Calu3 (cell line): ENCODE results near the gene SERPINB10. TPM values are rescaled to one million over a fixed set of nuclear protein-coding genes. Genes with fewer than 3 reads are reported as not detected.
"Not testable (repeated sequence)": the region's sequence is repeated elsewhere in the genome, so short reads cannot be mapped to it uniquely, and the experiment has no call there.

Experiments
- BruUV-seq: library from RNA; stranded (reverse); fragments of 400-500 nt; replicated peaks from 2 replicates; lab custom pipeline; 2021; lab: Mats Ljungman, UMichigan
- CTCF ChIA-PET: fragments of 300-600 bp; sonication (Branson Sonifier 250); formaldehyde crosslinking; loops from one replicate; lab custom pipeline; 2022; ENCODE audit warnings: antibody characterized with exemption; lab: Charles Lee
- DNase-seq: peaks from one replicate; pipeline ENCODE4 v3.0.0; 2022
- H3K27ac Mint-ChIP-seq: one replicate; pipeline ENCODE4 v1.8.0; 2022; ENCODE audit warnings: mixed read lengths; ENCODE audit not compliant: unreplicated experiment
- H3K27me3 Mint-ChIP-seq: one replicate; pipeline ENCODE4 v1.8.0; 2022; ENCODE audit warnings: mixed read lengths; ENCODE audit not compliant: unreplicated experiment
- H3K36me3 Mint-ChIP-seq: one replicate; pipeline ENCODE4 v1.8.0; 2022; ENCODE audit warnings: mild to moderate bottlenecking, moderate library complexity, mixed read lengths; ENCODE audit not compliant: insufficient read depth, unreplicated experiment
- H3K4me1 Mint-ChIP-seq: one replicate; pipeline ENCODE4 v1.8.0; 2022; ENCODE audit warnings: mild to moderate bottlenecking, low read depth, mixed read lengths; ENCODE audit not compliant: unreplicated experiment
- H3K4me3 Mint-ChIP-seq: one replicate; pipeline ENCODE4 v1.8.0; 2022; ENCODE audit warnings: mild to moderate bottlenecking, low read depth, moderate library complexity, mixed read lengths; ENCODE audit not compliant: unreplicated experiment
- H3K9me3 Mint-ChIP-seq: one replicate; pipeline ENCODE4 v1.8.0; 2022; ENCODE audit warnings: low read depth, mixed read lengths; ENCODE audit not compliant: unreplicated experiment
- intact Hi-C: fragments of 100-400 bp; cut with micrococcal nuclease; formaldehyde crosslinking; loops from one replicate; pipeline ENCODE4 v1.10.0; 2022; ENCODE audit not compliant: unreplicated experiment
- total RNA-seq: library from RNA; stranded (reverse); gene quantifications from 2 replicates; pipeline ENCODE4 v1.2.3, GENCODE V29; 2022
- TF ChIP-seq, protein P1 (sequence below): fragments of 200-600 bp; IDR thresholded peaks from one replicate; pipeline ENCODE4 v1.8.0; 2022; ENCODE audit warnings: antibody characterized with exemption; ENCODE audit not compliant: unreplicated experiment

SERPINB10 gene
- total RNA-seq, 1 experiment from 2014 or later, result not detected

DNA sequence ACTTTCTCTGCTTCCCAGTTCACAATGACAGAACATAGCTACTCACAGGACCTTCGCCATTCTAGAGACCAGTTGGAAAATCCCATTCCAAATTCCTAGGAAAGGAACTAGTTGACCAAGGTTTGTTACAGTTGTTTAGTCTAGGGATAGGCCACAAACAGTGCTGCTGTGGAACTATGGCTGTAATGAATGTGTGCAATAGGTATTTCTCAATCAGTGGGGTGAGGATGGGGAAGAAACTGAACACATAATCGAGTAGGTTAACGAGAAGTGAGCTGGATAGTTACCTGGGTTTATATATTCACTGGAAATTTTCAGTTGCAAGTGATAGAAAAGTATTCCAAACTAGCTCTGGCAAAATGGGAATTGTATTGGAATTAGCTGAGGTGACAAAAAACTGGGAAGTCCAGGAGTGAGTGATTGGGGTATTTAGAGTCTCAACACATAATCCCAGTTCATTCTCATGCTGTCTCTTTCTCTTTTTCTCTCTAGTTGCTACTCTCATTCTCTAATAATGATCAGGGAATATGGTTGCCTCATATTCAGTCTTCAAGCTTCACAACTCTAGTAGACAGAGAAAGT, 23.1 kb downstream of the SERPINB10 start:
- intact Hi-C loops, result no loop called here
- Mint-ChIP-seq H3K27me3 (no peaks in the 10 kb centered on the region), H3K4me3 (no peak overlapping the region), H3K27ac (no peak overlapping the region), H3K9me3 (no peaks in the 10 kb centered on the region), H3K36me3 (no peaks in the 10 kb centered on the region), H3K4me1 (no peaks in the 10 kb centered on the region)
- CTCF ChIA-PET, result interaction anchor here (0.5 kb wide), 1 partner anchor 12 kb away, joined by 3 read pairs; no protein-coding TSS in a partner anchor
- TF ChIP-seq, protein P1, sequence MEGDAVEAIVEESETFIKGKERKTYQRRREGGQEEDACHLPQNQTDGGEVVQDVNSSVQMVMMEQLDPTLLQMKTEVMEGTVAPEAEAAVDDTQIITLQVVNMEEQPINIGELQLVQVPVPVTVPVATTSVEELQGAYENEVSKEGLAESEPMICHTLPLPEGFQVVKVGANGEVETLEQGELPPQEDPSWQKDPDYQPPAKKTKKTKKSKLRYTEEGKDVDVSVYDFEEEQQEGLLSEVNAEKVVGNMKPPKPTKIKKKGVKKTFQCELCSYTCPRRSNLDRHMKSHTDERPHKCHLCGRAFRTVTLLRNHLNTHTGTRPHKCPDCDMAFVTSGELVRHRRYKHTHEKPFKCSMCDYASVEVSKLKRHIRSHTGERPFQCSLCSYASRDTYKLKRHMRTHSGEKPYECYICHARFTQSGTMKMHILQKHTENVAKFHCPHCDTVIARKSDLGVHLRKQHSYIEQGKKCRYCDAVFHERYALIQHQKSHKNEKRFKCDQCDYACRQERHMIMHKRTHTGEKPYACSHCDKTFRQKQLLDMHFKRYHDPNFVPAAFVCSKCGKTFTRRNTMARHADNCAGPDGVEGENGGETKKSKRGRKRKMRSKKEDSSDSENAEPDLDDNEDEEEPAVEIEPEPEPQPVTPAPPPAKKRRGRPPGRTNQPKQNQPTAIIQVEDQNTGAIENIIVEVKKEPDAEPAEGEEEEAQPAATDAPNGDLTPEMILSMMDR, result no peak
- no TSS peak for BruUV-seq
- DNase-seq, result no peak

DNA sequence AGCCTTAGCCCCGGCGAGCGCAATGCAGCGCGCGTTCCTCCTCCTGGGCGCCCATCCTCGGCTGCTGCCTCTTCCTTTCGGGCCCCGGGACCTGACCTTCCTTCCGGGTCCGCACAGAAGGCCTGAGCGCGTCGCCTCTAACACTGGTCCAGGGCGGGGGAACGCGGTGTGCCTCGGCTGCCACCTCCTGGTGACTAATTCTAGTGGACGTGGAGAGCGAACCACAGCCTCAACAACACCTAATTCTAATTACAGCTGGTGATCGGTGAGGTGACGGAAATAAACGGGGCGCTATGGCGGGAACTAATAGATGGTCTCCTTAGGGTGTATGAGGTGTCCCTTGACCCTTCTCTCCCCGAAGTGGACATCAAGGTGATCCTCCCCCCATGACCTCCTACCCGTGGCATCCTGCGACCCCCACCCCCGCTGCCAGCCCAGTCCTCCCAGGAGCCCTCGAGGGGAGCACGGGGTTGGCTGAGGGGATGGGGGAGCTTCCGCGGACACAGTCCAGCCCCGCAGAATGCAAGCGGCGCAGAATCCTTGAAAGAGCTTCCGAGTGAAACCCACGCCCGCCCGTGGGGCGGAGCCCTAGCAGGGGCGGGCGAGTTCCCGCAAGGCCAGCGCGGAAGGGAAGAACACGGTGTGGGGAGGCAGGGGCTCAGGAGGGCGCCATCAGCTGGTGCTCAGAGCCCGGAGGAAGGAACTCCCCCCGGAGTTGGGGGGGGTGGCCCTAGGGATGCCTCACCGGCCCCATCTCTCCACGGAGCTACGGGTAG, 28.6 kb downstream of the SERPINB10 start:
- no peak overlapping the region for H3K4me3 Mint-ChIP-seq
- intact Hi-C loops, result loop anchor here (1.0 to 5.0 kb wide), 6 partner anchors 46 to 419 kb away; no protein-coding TSS in a partner anchor
- TF ChIP-seq, protein P1, result peak; percentile 88
- peaks cover 7% of the 10 kb centered on the region for H3K36me3 Mint-ChIP-seq
- no peaks in the 10 kb centered on the region for H3K9me3 Mint-ChIP-seq
- no peaks in the 10 kb centered on the region for H3K4me1 Mint-ChIP-seq
- BruUV-seq, result no TSS peak
- H3K27me3 Mint-ChIP-seq, result no peaks in the 10 kb centered on the region
- no peak overlapping the region for H3K27ac Mint-ChIP-seq
- DNase-seq, result peak; percentile 89
- CTCF ChIA-PET, result interaction anchor here (0.7 to 2.0 kb wide), 8 partner anchors 15 to 425 kb away, joined by 3 to 8 read pairs (median 4); no protein-coding TSS in a partner anchor

- no peaks in the 10 kb centered on the region for H3K9me3 Mint-ChIP-seq
- H3K27ac Mint-ChIP-seq, result no peak overlapping the region
- no peaks in the 10 kb centered on the region for H3K27me3 Mint-ChIP-seq
- no peak overlapping the region for H3K4me3 Mint-ChIP-seq
- H3K36me3 Mint-ChIP-seq, result peaks cover 7% of the 10 kb centered on the region
- intact Hi-C loops, result loop anchor here (1.0 to 5.0 kb wide), 6 partner anchors 46 to 420 kb away; no protein-coding TSS in a partner anchor
- DNase-seq, result no peak
- CTCF ChIA-PET, result interaction anchor here (0.9 to 2.0 kb wide), 6 partner anchors 14 to 426 kb away, joined by 3 to 8 read pairs (median 4); no protein-coding TSS in a partner anchor
- no peaks in the 10 kb centered on the region for H3K4me1 Mint-ChIP-seq
- TF ChIP-seq, protein P1, result no peak
- no TSS peak for BruUV-seq
These were observed 29.2 kb downstream of the SERPINB10 start for GRCh38 chr18:63936932-63937393.

DNA sequence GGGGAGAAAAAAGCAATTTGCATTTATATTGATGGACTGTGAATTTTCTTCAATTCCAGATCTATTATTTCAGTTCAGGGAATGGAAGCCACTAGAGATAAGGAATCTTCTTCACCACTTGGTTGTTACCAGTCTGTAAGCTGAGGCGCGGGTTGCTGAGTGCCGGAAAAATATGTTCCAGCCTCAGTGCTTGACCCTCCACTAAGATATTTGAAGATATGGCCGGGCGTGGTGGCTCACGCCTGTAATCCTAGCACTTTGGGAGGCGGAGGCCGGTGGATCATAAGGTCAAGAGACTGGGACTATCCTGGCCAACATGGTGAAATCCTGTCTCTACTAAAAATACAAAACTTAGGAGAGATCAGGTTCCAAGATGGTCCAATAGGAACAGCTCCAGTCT, 32.2 kb downstream of the SERPINB10 start:
- CTCF ChIA-PET, result no interaction called here
- DNase-seq, result no peak
- H3K27ac Mint-ChIP-seq, result no peak overlapping the region
- no TSS peak for BruUV-seq
- H3K4me1 Mint-ChIP-seq, result no peaks in the 10 kb centered on the region
- no peak overlapping the region for H3K4me3 Mint-ChIP-seq
- intact Hi-C loops, result no loop called here
- H3K27me3 Mint-ChIP-seq, result no peaks in the 10 kb centered on the region
- H3K36me3 Mint-ChIP-seq, result peaks cover 7% of the 10 kb centered on the region
- peaks cover 3% of the 10 kb centered on the region for H3K9me3 Mint-ChIP-seq
- TF ChIP-seq, protein P1, result no peak

GRCh38 chr18:63940543-63941050, 32.8 kb downstream of the SERPINB10 start:
- DNase-seq, intact Hi-C loops, H3K36me3 Mint-ChIP-seq, H3K27ac Mint-ChIP-seq, H3K4me3 Mint-ChIP-seq, H3K27me3 Mint-ChIP-seq, H3K9me3 Mint-ChIP-seq, H3K4me1 Mint-ChIP-seq, CTCF ChIA-PET, BruUV-seq: not testable (repeated sequence)
